Measurements from ENCODE around the gene IGF2BP2.
"Not testable (repeated sequence)": the region's sequence is repeated elsewhere in the genome, so short reads cannot be mapped to it uniquely, and the experiment has no call there.

The IGF2BP2 gene

DNA sequence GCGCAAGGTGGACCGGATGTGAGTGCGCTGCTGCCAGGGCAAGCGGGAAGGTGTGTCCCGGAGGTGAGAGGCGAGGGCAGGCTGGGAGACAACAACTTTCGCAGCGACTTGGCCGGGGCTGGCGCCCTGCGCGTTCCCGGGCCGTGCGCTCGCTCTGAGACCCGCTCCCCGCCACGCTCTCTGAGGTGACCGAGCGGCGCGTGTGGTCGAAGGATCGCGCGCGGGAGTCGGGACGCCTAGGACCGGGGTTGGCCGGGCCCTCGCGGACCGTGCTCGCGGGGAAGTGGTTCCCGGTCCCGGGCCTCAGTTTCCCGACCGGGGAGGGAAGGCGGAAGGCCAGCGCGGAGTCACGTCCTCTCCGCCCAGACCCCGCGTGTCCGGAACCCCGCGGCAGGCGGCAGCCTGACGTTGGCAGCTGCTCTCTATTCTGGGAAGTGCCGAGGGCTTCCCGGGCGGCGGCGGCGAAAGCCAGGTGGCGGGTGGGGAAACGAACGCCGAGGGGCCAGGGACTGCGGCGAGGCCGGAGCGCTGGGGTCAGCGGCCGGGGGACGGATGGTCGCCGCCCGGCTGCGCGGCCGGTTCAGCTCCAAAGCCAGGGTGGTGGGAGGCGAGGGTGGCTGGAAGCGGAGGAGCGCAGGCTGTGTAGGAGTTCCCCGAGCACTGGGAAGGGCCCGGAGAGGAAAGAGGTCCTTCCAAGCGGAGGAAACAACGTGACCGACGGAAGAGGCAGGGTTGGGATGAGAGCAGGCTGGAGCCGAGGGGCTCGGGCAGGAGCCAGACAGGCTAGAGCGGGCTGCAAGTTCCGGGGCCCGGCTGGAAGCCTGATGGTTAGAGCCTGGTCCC, 1.0 kb upstream of the IGF2BP2 start:
- DNase-seq = peak; percentile 64 to 74

DNA sequence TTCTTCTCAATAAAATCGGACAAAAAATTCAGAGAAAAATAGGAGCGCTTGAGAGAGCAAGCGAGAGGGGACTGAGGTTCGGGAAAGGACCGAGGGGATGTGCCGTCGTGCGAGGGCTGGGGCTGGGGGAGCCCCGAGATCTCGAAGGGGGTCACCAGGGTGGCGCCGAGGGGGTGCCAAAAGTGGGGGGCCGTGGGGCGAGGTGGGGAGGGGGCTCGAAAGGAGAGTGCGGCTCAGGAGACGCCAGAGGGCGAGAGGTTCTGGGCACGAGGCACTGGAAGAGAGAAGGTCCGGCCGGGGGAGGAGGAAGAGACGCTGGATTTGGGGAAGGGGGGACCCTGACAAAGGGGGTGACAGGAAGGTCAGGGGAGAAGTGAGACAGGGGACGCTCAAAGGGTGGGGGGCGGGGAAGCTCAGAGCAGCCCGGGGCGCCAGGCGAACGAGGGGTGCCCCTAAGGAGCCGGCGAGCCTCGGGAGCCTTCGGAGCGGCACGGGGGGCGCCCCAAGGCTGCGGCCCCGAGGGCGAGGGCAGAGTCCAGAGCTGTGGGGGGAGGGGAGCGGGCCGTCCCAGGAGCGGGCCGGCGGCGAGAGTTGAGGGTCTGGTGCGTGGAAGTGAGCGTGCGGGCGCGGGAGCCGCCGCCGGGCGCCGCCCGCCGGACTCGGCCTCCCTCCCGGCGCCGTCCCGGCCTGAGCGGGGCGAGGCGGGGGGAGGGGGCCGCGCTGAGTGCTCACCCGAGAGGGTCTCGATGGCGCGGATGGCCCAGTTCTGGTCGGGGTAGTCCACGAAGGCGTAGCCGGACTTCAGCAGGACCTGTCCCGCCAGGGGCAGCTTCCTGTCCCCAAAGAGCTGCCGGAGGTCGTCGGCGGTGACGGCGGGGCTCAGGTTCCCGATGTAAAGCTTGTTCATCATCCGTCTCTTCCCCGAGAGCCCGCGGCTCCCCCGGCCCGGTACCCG, 514 bp downstream of the IGF2BP2 start:
- peak; percentile 64 to 81 for DNase-seq
- TF ChIP-seq GATA1 (IDR thresholded peaks at IDR 0.05; ENCODE audit: low read depth, low read length) (no peak), POLR2A (IDR thresholded peaks at IDR 0.05; ENCODE audit: low read length) (peak; percentile 54)

More for the DNA sequence above, 1.0 kb upstream of the IGF2BP2 start:
- TF ChIP-seq GATA1 (IDR thresholded peaks at IDR 0.05; ENCODE audit: low read depth, low read length) = no peak
- TF ChIP-seq POLR2A (IDR thresholded peaks at IDR 0.05; ENCODE audit: low read length) = no peak

DNA sequence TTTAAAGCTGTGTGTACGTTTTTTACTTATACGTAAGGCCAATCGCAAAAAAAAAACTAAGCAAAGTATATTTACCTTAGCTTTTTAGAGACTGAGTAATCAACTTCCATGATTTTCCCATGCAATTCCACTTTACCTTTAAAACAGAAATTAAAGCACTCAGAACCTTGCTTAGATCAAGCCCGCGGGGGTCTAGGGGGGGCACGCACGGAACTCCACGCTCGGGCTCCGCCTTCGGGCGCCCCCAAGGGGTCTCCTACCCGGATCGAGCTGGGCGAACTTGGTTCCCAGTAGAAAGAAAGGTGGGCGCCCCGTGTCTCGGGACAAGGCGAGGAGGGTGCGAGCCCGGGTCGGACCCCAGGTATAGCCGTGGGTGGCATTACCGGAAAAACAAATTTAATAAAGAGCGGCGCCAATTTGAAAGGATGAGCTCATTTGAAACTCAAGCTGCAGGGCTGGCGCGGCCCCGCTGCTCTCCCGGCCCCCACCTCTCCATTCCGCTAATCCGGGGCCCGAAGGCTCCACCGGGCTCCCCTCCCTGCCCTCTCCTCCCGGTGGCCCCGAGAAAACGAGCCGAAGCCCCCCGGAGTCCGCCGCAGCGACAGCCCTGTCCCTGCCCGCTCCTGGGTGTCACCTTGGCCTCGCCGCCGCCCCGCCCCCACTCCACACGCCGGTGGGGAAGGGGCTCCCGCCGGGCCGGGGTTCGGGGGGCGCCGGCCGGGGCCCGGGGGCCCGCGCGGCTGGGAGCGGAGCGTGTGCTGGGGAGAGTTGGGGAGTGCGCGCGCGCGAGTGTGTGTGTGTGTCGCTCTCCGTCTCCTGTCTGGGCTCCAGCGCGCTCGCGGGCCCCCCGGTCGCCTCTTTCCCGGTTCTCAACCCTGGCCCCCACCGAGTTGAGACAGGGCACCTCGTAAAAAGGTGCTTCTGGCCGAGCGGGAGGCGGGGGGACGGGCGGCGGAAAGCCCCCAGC, 1.5 kb downstream of the IGF2BP2 start:
- DNase-seq = peak; percentile 75 to 85
- no peak for TF ChIP-seq GATA1 (IDR thresholded peaks at IDR 0.05; ENCODE audit: low read depth, low read length)
- TF ChIP-seq POLR2A (IDR thresholded peaks at IDR 0.05; ENCODE audit: low read length) = no peak

DNA sequence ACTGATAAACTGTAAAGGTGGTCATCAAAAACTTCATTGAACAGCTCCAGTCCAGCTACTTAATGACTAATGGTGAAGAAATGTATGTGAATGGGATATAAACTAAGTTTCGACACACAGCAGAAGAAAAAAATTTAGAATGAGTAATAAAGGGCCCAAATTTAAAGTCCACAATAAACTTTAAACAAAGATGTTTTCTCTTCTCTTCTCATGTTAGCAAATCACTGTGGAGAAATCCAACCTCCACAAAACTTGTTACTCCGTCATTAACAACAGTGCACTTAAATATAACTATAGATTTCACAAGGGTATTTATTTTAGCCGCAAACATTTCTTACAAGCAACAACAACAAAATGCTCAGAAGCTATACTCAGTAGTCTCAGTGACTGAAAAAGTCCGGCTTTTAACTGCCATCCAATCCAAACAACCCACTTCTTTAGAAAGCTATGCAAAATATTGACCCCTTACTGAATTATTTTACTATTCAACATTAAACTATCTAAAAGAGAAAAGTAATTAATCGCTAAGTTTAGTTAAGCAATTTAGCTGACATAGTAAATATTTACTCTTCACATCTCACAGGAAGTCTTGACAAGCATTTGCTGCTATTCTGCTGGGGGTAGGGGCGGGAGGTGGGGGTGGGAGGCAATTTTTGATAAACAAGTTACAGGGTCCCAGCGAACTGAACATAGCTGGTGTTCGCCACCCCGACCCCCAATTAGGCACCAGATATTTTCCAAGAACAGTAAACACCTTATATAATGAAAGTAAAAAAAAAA, 2.4 kb downstream of the IGF2BP2 start:
- TF ChIP-seq GATA1 (IDR thresholded peaks at IDR 0.05; ENCODE audit: low read depth, low read length) = no peak
- TF ChIP-seq POLR2A (IDR thresholded peaks at IDR 0.05; ENCODE audit: low read length) = no peak
- peak; percentile 40 to 64 for DNase-seq

DNA sequence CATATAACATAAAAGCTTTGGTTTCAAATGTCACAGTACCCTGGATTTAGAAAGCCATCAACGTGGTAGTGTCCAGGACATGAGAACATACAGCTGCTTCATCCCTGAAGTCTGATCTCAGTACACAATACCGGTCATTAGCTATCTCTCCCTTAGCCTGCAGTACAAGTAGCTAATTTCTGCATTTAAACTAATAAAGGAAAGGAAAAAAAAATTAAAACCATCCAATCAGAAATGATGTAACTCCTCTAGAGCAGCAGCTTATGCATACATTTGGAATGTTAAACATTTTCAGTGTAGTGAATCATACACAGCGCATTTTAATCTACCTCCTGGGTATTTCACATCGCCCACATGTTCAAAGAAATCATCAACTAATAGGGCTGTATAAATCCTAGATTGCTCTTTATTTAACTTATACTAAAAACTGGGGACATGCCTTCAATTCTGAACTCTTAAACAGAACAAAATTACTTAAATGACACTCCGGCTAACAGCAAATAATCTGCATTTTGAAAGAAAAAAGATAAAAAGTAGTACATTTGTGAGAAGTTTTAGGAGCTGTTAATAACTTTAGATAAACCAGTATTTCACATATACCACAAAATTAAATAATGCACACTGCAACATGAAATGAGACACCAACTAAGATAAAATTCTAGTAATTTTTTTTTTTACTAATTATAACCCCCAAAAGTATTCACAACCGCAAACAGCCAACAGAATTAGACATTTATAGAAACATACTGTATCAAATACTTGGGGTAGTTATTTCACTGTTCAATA, 3.7 kb downstream of the IGF2BP2 start:
- peak; percentile 47 to 71 for DNase-seq
- TF ChIP-seq POLR2A (IDR thresholded peaks at IDR 0.05; ENCODE audit: low read length) = no peak
- no peak for TF ChIP-seq GATA1 (IDR thresholded peaks at IDR 0.05; ENCODE audit: low read depth, low read length)

DNA sequence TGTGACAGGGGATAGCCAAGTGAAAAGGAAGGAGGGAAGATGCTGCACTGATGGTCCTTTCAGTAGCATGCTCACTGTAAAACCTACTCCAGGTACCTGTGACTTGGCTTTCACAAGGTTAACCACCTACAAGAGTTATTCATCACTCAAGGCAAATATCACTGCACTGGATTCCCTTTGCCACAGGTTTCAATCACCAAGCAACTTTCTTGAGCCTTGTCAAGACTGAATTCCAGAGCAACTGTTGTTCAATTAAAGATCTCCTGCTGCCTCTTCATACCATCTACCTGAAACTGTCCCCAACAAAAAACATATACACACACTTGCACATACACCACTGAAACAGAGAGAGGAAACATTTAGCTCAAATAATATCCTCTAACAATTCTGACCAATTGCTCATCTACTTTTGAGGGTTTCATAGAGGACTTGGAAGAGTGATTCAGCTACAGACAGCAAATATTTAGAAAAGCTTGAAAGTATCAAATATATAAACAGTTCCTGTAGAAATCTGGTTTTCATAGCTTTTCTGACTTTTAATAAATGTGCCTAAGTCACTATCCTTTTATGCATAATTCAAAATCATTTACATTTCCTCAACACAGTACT, 6.5 kb downstream of the IGF2BP2 start:
- no peak for TF ChIP-seq POLR2A (IDR thresholded peaks at IDR 0.05; ENCODE audit: low read length)
- no peak for DNase-seq

DNA sequence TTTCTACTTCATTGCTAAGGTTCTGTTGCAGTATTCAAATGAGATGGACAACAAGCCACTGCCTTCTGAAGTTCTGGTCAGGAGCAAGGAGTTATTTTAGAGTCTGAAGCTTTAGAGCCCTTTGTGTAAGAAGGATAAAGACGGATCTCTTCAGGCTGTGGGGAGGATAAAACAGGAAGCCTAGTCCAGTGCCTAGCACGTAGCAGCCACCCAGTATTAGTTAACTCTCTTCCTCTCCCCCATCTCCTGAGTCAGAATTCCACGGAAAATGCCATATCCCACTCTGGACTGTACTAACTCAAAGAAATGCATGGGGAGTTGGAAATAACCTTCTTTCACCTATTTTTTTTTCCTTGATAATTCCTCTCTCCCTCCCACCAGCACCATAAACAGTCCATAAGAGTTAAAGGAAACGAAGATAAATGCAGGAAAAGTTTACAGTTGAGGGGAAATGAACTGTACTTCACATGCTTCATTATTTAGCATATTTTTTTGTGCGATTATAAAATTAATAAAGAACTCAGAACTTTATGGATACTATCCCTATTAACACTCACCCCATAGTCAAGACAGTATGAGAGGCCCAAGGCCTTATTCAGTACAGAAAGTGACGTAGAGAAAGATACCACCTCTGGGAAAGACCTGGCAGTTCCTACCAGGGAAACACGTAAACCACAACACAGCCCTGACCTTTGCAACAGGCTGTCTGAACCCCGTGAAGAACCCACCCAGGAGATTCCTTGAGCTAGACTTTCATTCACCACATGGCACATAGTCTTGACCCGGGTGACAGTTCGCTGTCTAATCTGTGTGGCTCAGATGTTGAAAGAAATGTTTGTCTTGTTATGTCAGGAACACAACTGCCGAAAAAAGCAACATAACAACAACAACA, 9.2 kb downstream of the IGF2BP2 start:
- peak; percentile 77 to 87 for DNase-seq
- TF ChIP-seq GATA1 (IDR thresholded peaks at IDR 0.05; ENCODE audit: low read depth, low read length) = no peak
- TF ChIP-seq POLR2A (IDR thresholded peaks at IDR 0.05; ENCODE audit: low read length) = peak; percentile 28

DNA sequence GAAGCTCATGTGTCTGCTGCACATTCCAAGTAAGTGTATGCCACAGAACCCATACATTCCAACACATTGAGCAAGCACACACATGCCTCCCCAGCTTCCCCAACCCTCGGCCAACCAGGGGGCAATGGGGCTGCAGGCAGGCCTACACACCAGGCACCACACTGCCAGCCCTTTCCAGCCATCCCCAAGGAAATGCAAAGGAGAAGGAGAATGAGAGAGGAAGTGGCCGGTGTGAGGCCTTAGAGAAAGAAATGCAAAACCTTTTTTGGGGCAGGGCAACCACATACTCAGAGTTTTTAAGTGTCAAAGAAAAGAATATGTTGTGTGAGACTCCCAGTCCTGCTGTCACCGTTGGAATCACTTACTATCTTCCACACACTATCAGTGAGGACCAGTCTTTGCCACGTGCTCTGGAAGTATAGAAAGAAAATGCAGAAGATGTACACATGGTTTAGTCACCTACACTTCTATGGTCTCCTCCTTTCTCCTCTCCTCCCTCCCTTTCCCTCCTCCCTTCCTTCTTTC, 11.1 kb downstream of the IGF2BP2 start:
- DNase-seq = peak; percentile 60 to 66
- TF ChIP-seq POLR2A (IDR thresholded peaks at IDR 0.05; ENCODE audit: low read length) = no peak
- no peak for TF ChIP-seq GATA1 (IDR thresholded peaks at IDR 0.05; ENCODE audit: low read depth, low read length)

DNA sequence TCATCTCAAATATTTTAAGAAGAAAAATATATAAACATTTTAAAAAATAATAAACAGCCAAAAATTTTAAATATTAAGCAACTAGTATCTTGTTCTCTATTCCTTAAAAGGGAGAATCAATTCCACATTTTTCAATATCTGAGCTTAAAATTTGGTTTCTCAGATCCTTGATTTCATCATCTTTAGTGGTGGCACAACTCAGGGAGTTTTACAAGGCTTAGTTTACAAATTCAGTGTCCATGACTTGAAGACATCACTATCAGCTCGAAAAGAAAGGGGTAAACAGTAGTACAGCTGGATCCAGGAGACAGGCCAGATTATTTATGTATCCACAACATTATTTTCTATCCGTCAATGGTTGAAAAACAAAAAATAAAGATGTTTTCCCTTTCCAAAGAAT, 11.6 kb downstream of the IGF2BP2 start:
- TF ChIP-seq POLR2A (IDR thresholded peaks at IDR 0.05; ENCODE audit: low read length) (no peak), GATA1 (IDR thresholded peaks at IDR 0.05; ENCODE audit: low read depth, low read length) (no peak)
- DNase-seq = peak in 1 of 2 experiments; percentile 46

DNA sequence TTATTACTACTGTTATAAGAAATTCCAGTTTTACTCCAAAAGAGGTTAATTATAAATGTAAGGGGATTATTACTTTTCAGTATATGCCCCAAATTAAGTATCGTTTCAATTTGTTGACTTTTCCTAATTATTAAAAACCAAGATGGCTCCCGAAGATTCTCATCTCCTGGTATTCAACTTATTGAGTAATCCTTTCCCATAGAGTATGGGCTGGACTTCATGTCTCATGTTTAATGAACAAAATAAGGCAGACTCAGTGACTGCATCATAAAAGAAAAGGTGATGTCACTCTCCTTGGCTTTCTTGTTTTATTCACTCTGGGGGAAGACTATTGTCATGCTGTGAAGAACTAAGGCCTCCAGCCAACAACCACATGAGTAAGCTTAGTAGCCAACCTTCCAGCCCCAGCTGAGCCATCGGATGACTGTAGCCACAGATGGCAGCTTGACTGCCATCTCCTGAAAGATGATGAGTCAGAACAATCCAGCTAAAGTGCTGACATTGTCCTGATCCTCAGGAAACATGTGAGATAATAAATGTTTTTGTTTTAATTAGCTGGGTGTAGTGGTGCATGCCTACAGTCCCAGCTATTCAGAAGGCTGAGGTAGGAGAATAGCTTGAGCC, 17.3 kb downstream of the IGF2BP2 start:
- no peak for TF ChIP-seq GATA1 (IDR thresholded peaks at IDR 0.05; ENCODE audit: low read depth, low read length)
- TF ChIP-seq POLR2A (IDR thresholded peaks at IDR 0.05; ENCODE audit: low read length) = no peak
- peak; percentile 22 to 25 for DNase-seq

DNA sequence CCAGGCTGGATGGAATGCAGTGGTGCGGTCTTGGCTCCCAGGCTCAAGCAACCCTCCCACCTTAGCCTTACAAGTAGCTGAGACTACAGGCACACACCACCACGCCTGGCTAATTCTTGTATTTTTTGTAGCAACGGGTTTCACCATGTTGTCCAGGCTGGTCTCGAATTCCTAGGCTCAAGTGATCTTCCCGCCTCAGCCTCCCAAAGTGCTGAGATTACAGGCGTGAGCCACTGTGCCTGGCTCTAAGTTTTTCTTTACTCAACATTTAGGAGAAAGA, 26.1 kb downstream of the IGF2BP2 start:
- not testable (repeated sequence) for DNase-seq
